CD14-positive monocyte (primary cell): ENCODE data around the gene CHCHD6. TPM values are rescaled to one million over a fixed set of nuclear protein-coding genes. Genes with fewer than 3 reads are reported as not detected.

Source experiments
- DNase-seq, 3 donors: peaks; one replicate each; pipeline ENCODE4 v3.0.0-alpha.2; 2011 to 2022
- H2AFZ ChIP-seq: 2 replicates; pipeline ENCODE4 v1.6.0; 2012; ENCODE audit warnings: mild to moderate bottlenecking, low read depth, low read length, inconsistent platforms; ENCODE audit not compliant: insufficient read depth, poor library complexity, severe bottlenecking
- H3K27ac ChIP-seq, 2 donors: 1 replicate in 1 of 2; 2 replicates in 1 of 2; pipeline ENCODE4 v1.5.1; 2012 to 2013; ENCODE audit warnings: low read length in 2 of 2, control low read depth in 1 of 2, inconsistent platforms in 1 of 2, low read depth in 1 of 2, mild to moderate bottlenecking in 1 of 2
- H3K27me3 ChIP-seq, 2 donors: one replicate each; pipeline versions ENCODE4 v1.6.0 to v1.6.1; 2011 to 2013; ENCODE audit warnings: low read length in 2 of 2; ENCODE audit not compliant: control insufficient read depth in 2 of 2, insufficient read depth in 2 of 2
- H3K36me3 ChIP-seq, 2 donors: replicated peaks in 1 of 2; 1 replicate in 1 of 2; 2 replicates in 1 of 2; pipeline versions ENCODE4 v1.5.1 to v1.6.1; 2012 to 2013; ENCODE audit warnings: low read length in 2 of 2, control low read depth in 1 of 2, inconsistent platforms in 1 of 2, mild to moderate bottlenecking in 1 of 2; ENCODE audit not compliant: insufficient read depth in 2 of 2, control insufficient read depth in 1 of 2
- H3K4me1 ChIP-seq, 2 donors: 1 replicate in 1 of 2; 2 replicates in 1 of 2; pipeline versions ENCODE4 v1.5.1 to v1.6.1; 2012 to 2013; ENCODE audit warnings: low read length in 2 of 2, control low read depth in 1 of 2, inconsistent platforms in 1 of 2, mild to moderate bottlenecking in 1 of 2, moderate library complexity in 1 of 2; ENCODE audit not compliant: insufficient read depth in 2 of 2, control insufficient read depth in 1 of 2
- H3K4me2 ChIP-seq: replicated peaks from 2 replicates; pipeline ENCODE3; 2012; ENCODE audit warnings: low read length, moderate library complexity, mild to moderate bottlenecking; ENCODE audit not compliant: poor library complexity, severe bottlenecking; ENCODE audit errors: extremely low read depth
- H3K4me3 ChIP-seq, 3 experiments: fragments of 200-600 bp in 1 of 3; sonication (generic) in 1 of 3; replicated peaks in 1 of 3; 1 replicate in 2 of 3; 2 replicates in 1 of 3; pipeline ENCODE4 v1.5.1; 2011 to 2013; ENCODE audit warnings: low read length in 3 of 3, mild to moderate bottlenecking in 3 of 3, control low read depth in 2 of 3, low read depth in 2 of 3, inconsistent platforms in 1 of 3, moderate library complexity in 1 of 3
- H3K79me2 ChIP-seq: 2 replicates; pipeline ENCODE4 v1.6.0; 2012; ENCODE audit warnings: mild to moderate bottlenecking, control low read depth, inconsistent platforms, low read length, moderate library complexity; ENCODE audit not compliant: insufficient read depth
- H3K9ac ChIP-seq: 2 replicates; pipeline ENCODE4 v1.6.0; 2017; ENCODE audit warnings: low read length, mild to moderate bottlenecking; ENCODE audit not compliant: insufficient read depth, poor library complexity, severe bottlenecking
- H3K9me3 ChIP-seq, 2 donors: replicated peaks in 1 of 2; 1 replicate in 1 of 2; 2 replicates in 1 of 2; pipeline versions ENCODE4 v1.5.1 to v1.6.1; 2012 to 2013; ENCODE audit warnings: low read length in 2 of 2, control low read depth in 1 of 2; ENCODE audit not compliant: control insufficient read depth in 1 of 2, insufficient read depth in 1 of 2
- H4K20me1 ChIP-seq: 2 replicates; pipeline ENCODE4 v1.6.0; 2012; ENCODE audit warnings: mild to moderate bottlenecking, low read length, control low read depth, moderate library complexity; ENCODE audit not compliant: insufficient read depth
- H3K27ac Mint-ChIP-seq, 7 donors: one replicate each; pipeline ENCODE4 v1.8.0; 2020; ENCODE audit warnings: mild to moderate bottlenecking in 7 of 7, mixed read lengths in 7 of 7, moderate library complexity in 6 of 7, inconsistent platforms in 2 of 7
- H3K27me3 Mint-ChIP-seq, 3 donors: one replicate each; pipeline ENCODE4 v1.8.0; 2021 to 2022; ENCODE audit warnings: low read depth in 3 of 3, mild to moderate bottlenecking in 3 of 3, mixed read lengths in 3 of 3, moderate library complexity in 3 of 3, inconsistent platforms in 1 of 3
- H3K36me3 Mint-ChIP-seq, 2 donors: one replicate each; pipeline ENCODE4 v1.8.0; 2020; ENCODE audit warnings: mixed read lengths in 2 of 2, inconsistent platforms in 1 of 2, mild to moderate bottlenecking in 1 of 2
- H3K4me1 Mint-ChIP-seq: one replicate; pipeline ENCODE4 v1.8.0; 2020; ENCODE audit warnings: mild to moderate bottlenecking, mixed read lengths
- H3K4me3 Mint-ChIP-seq, 2 donors: one replicate each; pipeline ENCODE4 v1.8.0; 2020; ENCODE audit warnings: mild to moderate bottlenecking in 2 of 2, mixed read lengths in 2 of 2, moderate library complexity in 1 of 2
- H3K9me3 Mint-ChIP-seq, 7 donors: one replicate each; pipeline ENCODE4 v1.8.0; 2020 to 2022; ENCODE audit warnings: mixed read lengths in 7 of 7, mild to moderate bottlenecking in 6 of 7, moderate library complexity in 6 of 7, inconsistent platforms in 2 of 7
- WGBS: methylation state at CpG from one replicate; pipeline ENCODE4 v1.1.5; 2013; ENCODE audit warnings: missing lambda C conversion rate; ENCODE audit not compliant: insufficient coverage; 5-methylcytosine and 5-hydroxymethylcytosine counted together
- intact Hi-C, 2 donors: fragments of 100-400 bp; cut with micrococcal nuclease; formaldehyde crosslinking; loops; one replicate each; pipeline versions ENCODE4 v1.15.0 to v1.15.1; 2023
- polyA plus RNA-seq, 3 donors: library from polyadenylated mRNA; depleted of rRNA in 1 of 3; unstranded in 2 of 3; stranded (reverse) in 1 of 3; fragments of 300-500 nt in 2 of 3; fragments of >200 nt in 1 of 3; fragmentation: Illumina TruSeq in 2 of 3; gene quantifications; 1 replicate in 2 of 3; 2 replicates in 1 of 3; pipeline ENCODE4 v1.2.3, GENCODE V29; 2012 to 2021
- TF ChIP-seq, protein P1 (sequence below): fragments of 200-600 bp; IDR thresholded peaks from one replicate; pipeline ENCODE4 v1.8.0; 2022; ENCODE audit warnings: antibody characterized with exemption, mild to moderate bottlenecking

CHCHD6 gene
- polyA plus RNA-seq, 3 donors, result 1.1 to 1.8 (median 1.8) TPM

DNA sequence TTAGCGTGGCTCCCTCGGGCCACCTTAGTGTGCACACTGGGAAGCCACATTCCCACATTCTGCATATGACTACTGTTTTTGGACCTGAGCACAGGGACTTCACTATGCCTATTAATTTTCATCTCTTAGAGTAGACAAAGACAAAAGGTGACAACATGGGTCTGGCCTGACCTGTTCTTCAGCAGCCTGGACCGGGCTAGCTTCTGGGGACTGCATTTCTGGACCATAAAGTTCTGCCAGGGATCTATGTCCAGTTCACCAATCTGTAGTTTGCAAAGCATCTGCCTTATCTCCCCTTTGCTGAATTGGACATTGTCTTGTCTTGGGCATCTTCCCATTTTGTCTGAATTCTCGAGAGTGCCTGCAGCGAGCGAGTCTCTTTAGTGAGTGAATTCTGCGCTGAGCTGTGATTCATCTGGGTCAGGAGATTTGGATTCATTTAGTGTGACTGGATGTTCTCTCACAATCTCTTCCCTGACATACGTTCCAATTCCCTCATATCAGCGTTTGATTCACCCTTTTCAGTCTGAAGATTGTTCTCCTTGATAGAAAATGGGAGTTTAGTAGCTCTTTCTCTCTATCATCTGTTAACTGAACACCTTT, 166.7 kb downstream of the CHCHD6 start:
- H3K4me1 ChIP-seq, result no peaks in the 10 kb centered on the region
- Mint-ChIP-seq H3K27ac (no peak overlapping the region), H3K9me3 (no peaks in the 10 kb centered on the region), H3K36me3 (no peaks in the 10 kb centered on the region), H3K4me3 (no peak overlapping the region), H3K4me1 (no peaks in the 10 kb centered on the region), H3K27me3 (peaks cover 6 to 13% (median 8%) of the 10 kb centered on the region in 3 donors)
- DNase-seq, result no peak
- no peak overlapping the region for H2AFZ ChIP-seq
- no peak overlapping the region for H3K27ac ChIP-seq
- H3K4me3 ChIP-seq, result no peak overlapping the region
- H3K9me3 ChIP-seq, result no peaks in the 10 kb centered on the region
- intact Hi-C loops, result no loop called here
- no peak overlapping the region for H3K9ac ChIP-seq
- H3K4me2 ChIP-seq, result no peak overlapping the region
- H3K27me3 ChIP-seq, result no peaks in the 10 kb centered on the region
- H3K79me2 ChIP-seq, result no peaks in the 10 kb centered on the region
- TF ChIP-seq, protein P1, sequence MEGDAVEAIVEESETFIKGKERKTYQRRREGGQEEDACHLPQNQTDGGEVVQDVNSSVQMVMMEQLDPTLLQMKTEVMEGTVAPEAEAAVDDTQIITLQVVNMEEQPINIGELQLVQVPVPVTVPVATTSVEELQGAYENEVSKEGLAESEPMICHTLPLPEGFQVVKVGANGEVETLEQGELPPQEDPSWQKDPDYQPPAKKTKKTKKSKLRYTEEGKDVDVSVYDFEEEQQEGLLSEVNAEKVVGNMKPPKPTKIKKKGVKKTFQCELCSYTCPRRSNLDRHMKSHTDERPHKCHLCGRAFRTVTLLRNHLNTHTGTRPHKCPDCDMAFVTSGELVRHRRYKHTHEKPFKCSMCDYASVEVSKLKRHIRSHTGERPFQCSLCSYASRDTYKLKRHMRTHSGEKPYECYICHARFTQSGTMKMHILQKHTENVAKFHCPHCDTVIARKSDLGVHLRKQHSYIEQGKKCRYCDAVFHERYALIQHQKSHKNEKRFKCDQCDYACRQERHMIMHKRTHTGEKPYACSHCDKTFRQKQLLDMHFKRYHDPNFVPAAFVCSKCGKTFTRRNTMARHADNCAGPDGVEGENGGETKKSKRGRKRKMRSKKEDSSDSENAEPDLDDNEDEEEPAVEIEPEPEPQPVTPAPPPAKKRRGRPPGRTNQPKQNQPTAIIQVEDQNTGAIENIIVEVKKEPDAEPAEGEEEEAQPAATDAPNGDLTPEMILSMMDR, result no peak
- no peaks in the 10 kb centered on the region for H4K20me1 ChIP-seq
- no peaks in the 10 kb centered on the region for H3K36me3 ChIP-seq
- WGBS, result 94% methylated on average over 3 of the region's 9 CpGs

DNA sequence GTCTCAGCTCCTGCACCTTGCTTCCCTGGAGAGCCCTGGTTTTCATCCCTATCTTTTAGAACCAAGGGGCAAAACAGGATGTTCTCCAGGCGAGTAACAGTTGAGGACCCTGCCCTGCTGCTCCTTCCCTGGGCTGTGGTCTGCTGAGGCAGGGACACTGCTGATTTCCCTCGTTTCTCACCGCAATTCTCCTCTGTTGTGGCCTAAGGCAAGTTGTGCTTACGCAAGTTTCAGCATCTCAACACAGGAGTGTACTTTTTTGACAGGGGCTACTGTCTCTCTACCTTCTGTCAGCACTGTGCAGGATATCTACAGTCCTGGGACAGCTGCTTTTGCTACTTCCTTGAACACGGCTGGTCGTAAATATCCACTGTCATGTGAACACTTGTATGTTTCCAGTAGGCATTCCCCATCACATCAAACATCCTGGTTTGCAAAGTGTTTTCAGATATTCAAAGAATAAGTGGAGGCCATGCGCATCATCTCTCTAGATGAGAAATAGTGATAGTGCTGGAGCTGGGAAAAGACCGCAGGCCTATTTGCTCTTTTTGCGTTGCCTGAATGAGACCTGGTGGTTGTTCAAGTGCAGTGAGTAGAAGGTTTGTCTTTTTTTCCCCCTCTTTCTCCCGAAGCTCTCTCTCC, 168.8 kb downstream of the CHCHD6 start:
- no peak overlapping the region for H3K4me3 Mint-ChIP-seq
- Histone ChIP-seq H3K4me1 (no peaks in the 10 kb centered on the region), H3K9ac (no peak overlapping the region), H3K27me3 (peaks cover 2% of the 10 kb centered on the region in 2 donors), H3K36me3 (no peaks in the 10 kb centered on the region), H3K79me2 (no peaks in the 10 kb centered on the region), H4K20me1 (no peaks in the 10 kb centered on the region), H2AFZ (no peak overlapping the region), H3K9me3 (no peaks in the 10 kb centered on the region), H3K4me2 (no peak overlapping the region), H3K27ac (no peak overlapping the region), H3K4me3 (no peak overlapping the region)
- intact Hi-C loops, result no loop called here
- H3K36me3 Mint-ChIP-seq, result no peaks in the 10 kb centered on the region
- H3K9me3 Mint-ChIP-seq, result peaks cover 0 to 2% (median 0%) of the 10 kb centered on the region in 7 donors
- H3K27ac Mint-ChIP-seq, result no peak overlapping the region
- TF ChIP-seq, protein P1, result no peak
- H3K4me1 Mint-ChIP-seq, result no peaks in the 10 kb centered on the region
- no peak for DNase-seq
- 80% methylated on average over 7 of the region's 10 CpGs for WGBS
- peaks cover 10 to 14% (median 14%) of the 10 kb centered on the region in 3 donors for H3K27me3 Mint-ChIP-seq
